Endodermal cell (in vitro differentiated cells): ENCODE data around the gene GRM8. TPM values are rescaled to one million over a fixed set of nuclear protein-coding genes. Genes with fewer than 3 reads are reported as not detected.

Experiments used
- DNase-seq: peaks from one replicate; pipeline ENCODE4 v3.0.0-alpha.2; 2017
- H3K27ac ChIP-seq: 2 replicates; pipeline ENCODE4 v1.5.1; 2013; ENCODE audit warnings: mild to moderate bottlenecking, low read depth, low read length, moderate library complexity
- H3K27me3 ChIP-seq: 2 replicates; pipeline ENCODE4 v1.6.1; 2013; ENCODE audit warnings: mild to moderate bottlenecking, low read length, moderate library complexity; ENCODE audit not compliant: insufficient read depth, control insufficient read depth, poor library complexity, severe bottlenecking
- H3K36me3 ChIP-seq: 2 replicates; pipeline ENCODE4 v1.7.0; 2013; ENCODE audit warnings: mild to moderate bottlenecking, low read length, moderate library complexity; ENCODE audit not compliant: control insufficient read depth, insufficient read depth
- H3K4me1 ChIP-seq: one replicate; pipeline ENCODE4 v1.7.0; 2013; ENCODE audit warnings: low read length; ENCODE audit not compliant: control insufficient read depth, insufficient read depth
- H3K4me3 ChIP-seq: 2 replicates; pipeline ENCODE4 v1.5.1; 2013; ENCODE audit warnings: mild to moderate bottlenecking, low read length, moderate library complexity
- H3K9ac ChIP-seq: 2 replicates; pipeline ENCODE4 v1.6.1; 2013; ENCODE audit warnings: mild to moderate bottlenecking, low read length, moderate library complexity; ENCODE audit not compliant: poor library complexity, severe bottlenecking; ENCODE audit errors: extremely low read depth
- H3K9me3 ChIP-seq: 2 replicates; pipeline ENCODE4 v1.6.1; 2013; ENCODE audit warnings: mild to moderate bottlenecking, low read length, moderate library complexity; ENCODE audit not compliant: control insufficient read depth
- H3K27ac Mint-ChIP-seq: 2 replicates; pipeline ENCODE4 v1.8.0; 2020; ENCODE audit warnings: mixed read lengths
- H3K27me3 Mint-ChIP-seq: 2 replicates; pipeline ENCODE4 v1.8.0; 2021; ENCODE audit warnings: mild to moderate bottlenecking, mixed read lengths; ENCODE audit not compliant: insufficient read depth
- H3K36me3 Mint-ChIP-seq: 2 replicates; pipeline ENCODE4 v1.8.0; 2020; ENCODE audit warnings: low read depth, mixed read lengths
- H3K4me1 Mint-ChIP-seq: 2 replicates; pipeline ENCODE4 v1.8.0; 2020; ENCODE audit warnings: mixed read lengths
- H3K4me3 Mint-ChIP-seq: 2 replicates; pipeline ENCODE4 v1.8.0; 2020; ENCODE audit warnings: mild to moderate bottlenecking, moderate library complexity, mixed read lengths
- H3K9me3 Mint-ChIP-seq: 2 replicates; pipeline ENCODE4 v1.8.0; 2020; ENCODE audit warnings: mild to moderate bottlenecking, mixed read lengths
- CTCF ChIP-seq: fragments of 200-600 bp; sonication (generic); conservative IDR thresholded peaks from 2 replicates; pipeline ENCODE4 v1.5.0; 2021; ENCODE audit warnings: antibody characterized with exemption, mild to moderate bottlenecking
- WGBS, 2 experiments: methylation state at CpG; one replicate each; pipeline versions ENCODE4 v1.1.5 to v1.1.7; 2013; ENCODE audit warnings: missing lambda C conversion rate in 2 of 2, mixed read lengths in 1 of 2; ENCODE audit not compliant: insufficient coverage in 1 of 2, insufficient read length in 1 of 2; 5-methylcytosine and 5-hydroxymethylcytosine counted together
- total RNA-seq, 2 donors: library from RNA; stranded (reverse); fragmentation: NEBNext Ultra II Directional in 1 of 2; extraction: Animal tissue kit (Norgen Biotek cat#: 25700) in 1 of 2; gene quantifications; 2 replicates in 1 of 2; 3 replicates in 1 of 2; pipeline ENCODE4 v1.2.1, GENCODE V29; 2021

Gene GRM8
- total RNA-seq, 2 donors from 2014 or later = 0.93 to 2.0 TPM

GRCh38 chr7:126440542-126440941, 812.2 kb downstream of the GRM8 start:
- Histone ChIP-seq H3K4me3 (no peak overlapping the region), H3K9me3 (no peaks in the 10 kb centered on the region), H3K9ac (no peak overlapping the region), H3K27ac (no peak overlapping the region), H3K27me3 (no peaks in the 10 kb centered on the region), H3K36me3 (no peaks in the 10 kb centered on the region), H3K4me1 (no peaks in the 10 kb centered on the region)
- 100% methylated on average over 1 of the region's 2 CpGs; no CpG with 5 or more reads in 1 of the 2 experiments for WGBS, 2 experiments
- Mint-ChIP-seq H3K4me3 (no peak overlapping the region), H3K4me1 (peaks cover 14% of the 10 kb centered on the region), H3K36me3 (no peaks in the 10 kb centered on the region), H3K27ac (no peak overlapping the region), H3K9me3 (no peaks in the 10 kb centered on the region), H3K27me3 (no peaks in the 10 kb centered on the region)
- DNase-seq = no peak
- TF ChIP-seq CTCF = no peak

- Histone ChIP-seq H3K27me3 (no peaks in the 10 kb centered on the region), H3K36me3 (no peaks in the 10 kb centered on the region), H3K4me3 (no peak overlapping the region), H3K9ac (no peak overlapping the region), H3K4me1 (no peaks in the 10 kb centered on the region), H3K9me3 (no peaks in the 10 kb centered on the region), H3K27ac (no peak overlapping the region)
- no peak overlapping the region for H3K27ac Mint-ChIP-seq
- no peak overlapping the region for H3K4me3 Mint-ChIP-seq
- no peak for TF ChIP-seq CTCF
- no peaks in the 10 kb centered on the region for H3K27me3 Mint-ChIP-seq
- WGBS, 2 experiments = 41% methylated on average over 1 of the region's 2 CpGs; no CpG with 5 or more reads in 1 of the 2 experiments
- no peaks in the 10 kb centered on the region for H3K36me3 Mint-ChIP-seq
- DNase-seq = no peak
- H3K4me1 Mint-ChIP-seq = peaks cover 9% of the 10 kb centered on the region
- H3K9me3 Mint-ChIP-seq = no peaks in the 10 kb centered on the region
Observed at GRCh38 chr7:126436213-126436868, 816.4 kb downstream of the GRM8 start.

DNA sequence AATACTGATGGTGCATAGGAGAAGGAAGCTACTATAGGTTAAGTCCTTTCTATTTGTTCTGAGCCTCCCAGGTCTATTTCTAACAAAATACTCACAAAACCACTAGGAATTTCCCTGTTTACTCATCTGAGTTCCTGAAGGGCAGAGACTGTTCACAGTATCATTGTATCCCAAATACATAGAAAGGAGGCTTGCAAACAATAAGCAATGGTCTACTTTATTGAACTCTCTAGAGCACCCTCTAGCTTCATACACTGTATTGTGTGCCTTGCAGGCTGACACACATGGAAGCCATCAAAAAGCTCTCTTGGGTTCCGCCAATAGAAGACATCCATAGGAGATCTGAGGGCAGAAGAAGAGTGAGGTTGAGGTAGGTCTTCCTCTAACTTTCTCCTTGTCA, 826.1 kb downstream of the GRM8 start:
- Histone ChIP-seq H3K4me3 (no peak overlapping the region), H3K9me3 (no peaks in the 10 kb centered on the region), H3K36me3 (no peaks in the 10 kb centered on the region), H3K27ac (no peak overlapping the region), H3K9ac (no peak overlapping the region), H3K27me3 (no peaks in the 10 kb centered on the region), H3K4me1 (peaks cover 5% of the 10 kb centered on the region)
- DNase-seq = no peak
- Mint-ChIP-seq H3K36me3 (no peaks in the 10 kb centered on the region), H3K27ac (no peak overlapping the region), H3K27me3 (no peaks in the 10 kb centered on the region), H3K9me3 (no peaks in the 10 kb centered on the region), H3K4me1 (peaks cover 9% of the 10 kb centered on the region), H3K4me3 (no peak overlapping the region)
- no peak for TF ChIP-seq CTCF
- 100% methylated on average over 1 of the region's 1 CpG; no CpG with 5 or more reads in 1 of the 2 experiments for WGBS, 2 experiments
